K562 (cell line): Measurements from ENCODE around the gene DNER. TPM values are rescaled to one million over a fixed set of nuclear protein-coding genes. Genes with fewer than 3 reads are reported as not detected.

ENCODE experiments used
- ATAC-seq: fragments of 200-7000 bp; cut with Tn5 transposase; 3 replicates; pipeline ENCODE4 v1.9.1; 2020; ENCODE audit warnings: moderate library complexity
- BruUV-seq: library from RNA; stranded (reverse); fragments of 400-500 nt; replicated peaks from 2 replicates; lab custom pipeline; 2021; lab: Mats Ljungman, UMichigan
- CTCF ChIA-PET: fragments of 300-600 bp; formaldehyde crosslinking; extraction: SDS; loops from one replicate; lab custom pipeline; 2021; ENCODE audit warnings: low intra/inter-chr PET ratio; lab: Yijun Ruan, JAX
- POLR2A ChIA-PET: fragments of 300-600, 350-650 bp; sonication (Branson Sonifier 250); formaldehyde crosslinking; extraction: SDS; loops from one replicate; lab custom pipeline; 2021; ENCODE audit warnings: antibody characterized with exemption, inconsistent platforms; lab: Yijun Ruan, JAX
- DNase-seq, 4 experiments: peaks; one replicate each; pipeline versions ENCODE4 v3.0.0 to v3.0.0-alpha.2; 2011 to 2018; ENCODE audit warnings: low spot score in 3 of 4, mixed read lengths in 3 of 4; ENCODE audit errors: extremely low read depth in 1 of 4
- FAIRE-seq: peaks from 2 replicates; lab custom pipeline; 2011; peaks lifted over from hg19 to GRCh38; lab: Jason Lieb, UNC
- H2AFZ ChIP-seq: 2 replicates; pipeline ENCODE4 v1.6.0; 2011; ENCODE audit warnings: low read depth, low read length, control low read depth, inconsistent platforms
- H3K27ac ChIP-seq: fragments of 200-600 bp; 3 replicates; pipeline ENCODE4 v1.8.0; 2011; ENCODE audit warnings: low read depth, mild to moderate bottlenecking, control low read depth, inconsistent platforms, low read length, moderate library complexity, mixed read lengths; ENCODE audit errors: extremely low read depth
- H3K27me3 ChIP-seq, 2 experiments: fragments of 300-600 bp in 1 of 2; 2 replicates in 1 of 2; 3 replicates in 1 of 2; pipeline versions ENCODE4 v1.6.0 to v1.8.0; 2011; ENCODE audit warnings: inconsistent platforms in 2 of 2, low read length in 2 of 2, mild to moderate bottlenecking in 1 of 2, mixed read lengths in 1 of 2, moderate library complexity in 1 of 2; ENCODE audit not compliant: control insufficient read depth in 2 of 2, insufficient read depth in 2 of 2
- H3K36me3 ChIP-seq: fragments of 300-600 bp; 3 replicates; pipeline ENCODE4 v1.8.0; 2011; ENCODE audit warnings: mild to moderate bottlenecking, low read length, inconsistent platforms; ENCODE audit not compliant: control insufficient read depth, insufficient read depth
- H3K4me1 ChIP-seq, 2 experiments: fragments of 200-600 bp in 1 of 2; replicated peaks in 1 of 2; 2 replicates in 1 of 2; 3 replicates in 1 of 2; pipeline versions ENCODE4 v1.5.1 to v1.8.0; 2011; ENCODE audit warnings: inconsistent platforms in 2 of 2, low read length in 2 of 2, mild to moderate bottlenecking in 1 of 2, mixed read lengths in 1 of 2, moderate library complexity in 1 of 2; ENCODE audit not compliant: control insufficient read depth in 2 of 2, insufficient read depth in 2 of 2
- H3K4me2 ChIP-seq: 2 replicates; pipeline ENCODE4 v1.6.1; 2011; ENCODE audit warnings: low read length, control low read depth, inconsistent platforms, mixed read lengths; ENCODE audit not compliant: insufficient read depth
- H3K4me3 ChIP-seq: fragments of 200-600 bp; sonication (generic), shearing (Covaris generic); 2 replicates; pipeline ENCODE4 v1.5.1; 2016; ENCODE audit warnings: control low read depth, inconsistent platforms
- H3K79me2 ChIP-seq: fragments of 200-600 bp; 3 replicates; pipeline ENCODE4 v1.8.0; 2011; ENCODE audit warnings: low read length, inconsistent platforms; ENCODE audit not compliant: control insufficient read depth, insufficient read depth
- H3K9ac ChIP-seq, 2 experiments: 2 replicates each; pipeline versions ENCODE4 v1.6.0 to v1.6.1; 2011; ENCODE audit warnings: low read depth in 2 of 2, low read length in 2 of 2, control low read depth in 1 of 2, inconsistent platforms in 1 of 2, mild to moderate bottlenecking in 1 of 2, mixed read lengths in 1 of 2; ENCODE audit not compliant: insufficient read depth in 1 of 2
- H3K9me1 ChIP-seq: one replicate; pipeline ENCODE4 v1.6.0; 2011; ENCODE audit warnings: inconsistent platforms, mild to moderate bottlenecking, low read length, moderate library complexity; ENCODE audit not compliant: control insufficient read depth, insufficient read depth
- H3K9me3 ChIP-seq: replicated peaks from 2 replicates; pipeline ENCODE4 v1.5.1; 2011; ENCODE audit warnings: low read depth, low read length, inconsistent platforms; ENCODE audit not compliant: control insufficient read depth, insufficient read depth
- H4K20me1 ChIP-seq: replicated peaks from 2 replicates; pipeline ENCODE4 v1.6.1; 2011; ENCODE audit warnings: low read length, inconsistent platforms, mixed read lengths; ENCODE audit not compliant: control insufficient read depth, insufficient read depth
- CBFA2T2 ChIP-seq: fragments of 450-650 bp; conservative IDR thresholded peaks from 2 replicates; pipeline ENCODE4 v1.6.1; 2017; ENCODE audit warnings: mild to moderate bottlenecking
- FOXJ2 ChIP-seq: fragments of 200-800 bp; sonication (Bioruptor generic); IDR thresholded peaks from 2 replicates; pipeline ENCODE4 v1.6.1; 2016; ENCODE audit warnings: missing genetic modification characterization, missing compliant biosample characterization
- NFRKB ChIP-seq: fragments of 450-650 bp; IDR thresholded peaks from 2 replicates; pipeline ENCODE4 v1.6.1; 2016; ENCODE audit warnings: low read depth
- NR1H2 ChIP-seq: sonication (generic); formaldehyde crosslinking; IDR thresholded peaks from 2 replicates; pipeline ENCODE4 v1.4.0; 2020; ENCODE audit warnings: mild to moderate bottlenecking, missing genetic modification reagents
- NUFIP1 ChIP-seq: fragments of 450-650 bp; IDR thresholded peaks from 2 replicates; pipeline ENCODE4 v1.6.1; 2018; ENCODE audit not compliant: partially characterized antibody
- PHB2 ChIP-seq: fragments of 450-650 bp; IDR thresholded peaks from 2 replicates; pipeline ENCODE4 v1.6.1; 2017; ENCODE audit warnings: low read depth
- SP1 ChIP-seq: sonication (generic); formaldehyde crosslinking; IDR thresholded peaks from 2 replicates; pipeline ENCODE4 v1.8.1; 2022; ENCODE audit warnings: mild to moderate bottlenecking, missing genetic modification reagents
- ZBTB17 ChIP-seq: fragments of 450-650 bp; formaldehyde crosslinking; IDR thresholded peaks from 2 replicates; pipeline ENCODE4 v1.4.0; 2020; ENCODE audit warnings: mild to moderate bottlenecking
- ZBTB8A ChIP-seq: fragments of 450-650 bp; IDR thresholded peaks from 2 replicates; pipeline ENCODE4 v1.6.1; 2018; ENCODE audit warnings: mild to moderate bottlenecking, moderate library complexity; ENCODE audit not compliant: partially characterized antibody
- ZEB2 ChIP-seq: fragments of 450-650 bp; IDR thresholded peaks from 2 replicates; pipeline ENCODE4 v1.6.1; 2016
- ZNF584 ChIP-seq: fragments of 200-800 bp; sonication (Bioruptor generic); IDR thresholded peaks from 2 replicates; pipeline ENCODE4 v1.6.1; 2016; ENCODE audit warnings: low read depth, mild to moderate bottlenecking, missing genetic modification characterization, missing compliant biosample characterization
- WGBS: fragments of 100-300 bp; shearing (Covaris generic); methylation state at CpG from one replicate; pipeline ENCODE4 v1.1.6; 2016; ENCODE audit warnings: low coverage, mixed read lengths; ENCODE audit not compliant: insufficient coverage; ENCODE audit errors: missing lambda C conversion rate; 5-methylcytosine and 5-hydroxymethylcytosine counted together
- in situ Hi-C: fragments of 300-500 bp; cut with MboI; formaldehyde crosslinking; loops from 4 replicates; pipeline ENCODE4 v1.15.0; 2018; ENCODE audit warnings: inconsistent platforms, mixed read lengths
- intact Hi-C: fragments of 100-400 bp; cut with micrococcal nuclease; formaldehyde crosslinking; loops from 2 replicates; pipeline ENCODE4 v1.14.2; 2022
- polyA plus RNA-seq, 8 experiments: library from polyadenylated mRNA; depleted of rRNA in 4 of 8; stranded (reverse) in 5 of 8; unstranded in 3 of 8; fragments of >200 nt; fragmentation: Nextera tagmentation in 2 of 8; fragmentation: Illumina TruSeq in 1 of 8; extraction: Ambion mirVana in 2 of 8; extraction: Trizol in 1 of 8; gene quantifications; 2 replicates each; pipeline versions ENCODE4 v1.2.1 to v1.2.3, GENCODE V29; 2011 to 2014; ENCODE audit warnings: inconsistent platforms in 1 of 8, missing spikeins in 1 of 8
- total RNA-seq, 7 experiments: library from RNA; depleted of rRNA in 6 of 7; stranded (reverse); fragments of >200 nt in 6 of 7; fragmentation: Illumina TruSeq in 2 of 7; extraction: Trizol in 2 of 7; gene quantifications; 2 replicates each; pipeline versions ENCODE4 v1.2.1 to v1.2.3, GENCODE V29; 2011 to 2021; ENCODE audit warnings: low replicate concordance in 1 of 7
- TF ChIP-seq, protein P1 (sequence below): sonication (generic); formaldehyde crosslinking; IDR thresholded peaks from 2 replicates; pipeline ENCODE4 v1.8.0; 2022; ENCODE audit warnings: missing genetic modification reagents, mild to moderate bottlenecking, borderline replicate concordance
- TF ChIP-seq, protein P2 (sequence below): fragments of 450-650 bp; IDR thresholded peaks from 2 replicates; pipeline ENCODE4 v1.6.1; 2016; ENCODE audit warnings: missing biosample characterization, missing genetic modification characterization
- TF ChIP-seq, protein P3 (sequence below), 2 experiments: fragments of 450-650 bp; conservative IDR thresholded peaks; 2 replicates each; pipeline ENCODE4 v1.6.1; 2017; ENCODE audit warnings: mild to moderate bottlenecking in 2 of 2, moderate library complexity in 2 of 2
- TF ChIP-seq, protein P4 (sequence below): fragments of 250-450 bp; sonication (Bioruptor Pico); IDR thresholded peaks from 2 replicates; pipeline ENCODE4 v1.4.0; 2020; ENCODE audit warnings: mild to moderate bottlenecking, moderate library complexity, borderline replicate concordance
- TF ChIP-seq, protein P5 (sequence below): sonication (generic); formaldehyde crosslinking; IDR thresholded peaks from 2 replicates; pipeline ENCODE4 v1.8.0; 2022; ENCODE audit warnings: mild to moderate bottlenecking, missing genetic modification reagents

DNER gene
- total and polyA plus RNA-seq, 9 of the 15 experiments (the other 6 are each of a cell fraction or from before 2014, with no cell fraction given): not detected

DNA sequence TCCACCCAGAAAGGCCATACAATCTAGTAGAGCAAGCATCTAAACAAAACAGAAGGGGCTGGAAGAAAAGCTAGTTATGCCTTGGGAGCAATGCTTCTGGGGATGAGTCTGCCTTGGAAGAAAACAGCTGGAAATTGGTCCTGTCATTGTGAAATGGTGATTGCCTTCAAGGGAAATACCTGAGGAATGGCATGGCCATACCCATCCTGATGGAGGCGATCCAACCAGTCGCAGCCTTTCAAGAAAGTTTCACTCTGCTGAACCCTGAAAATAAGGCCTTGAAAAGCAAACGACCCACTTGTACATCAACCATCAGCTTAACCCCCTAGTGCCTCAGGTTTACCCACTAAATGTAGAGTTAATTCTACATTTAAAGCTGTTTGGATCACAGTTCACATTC, 370.7 kb downstream of the DNER start:
- Histone ChIP-seq H3K36me3 (no peaks in the 10 kb centered on the region), H3K27me3 (no peaks in the 10 kb centered on the region), H3K4me2 (no peak overlapping the region), H3K79me2 (no peaks in the 10 kb centered on the region), H3K27ac (no peak overlapping the region), H3K9me1 (no peaks in the 10 kb centered on the region), H3K4me3 (no peak overlapping the region), H3K9me3 (no peaks in the 10 kb centered on the region), H2AFZ (no peak overlapping the region), H3K9ac (no peak overlapping the region), H3K4me1 (no peaks in the 10 kb centered on the region), H4K20me1 (no peaks in the 10 kb centered on the region)
- in situ Hi-C loops (no loop called here), intact Hi-C loops (no loop called here)
- ChIA-PET CTCF (no interaction called here), POLR2A (no interaction called here)
- no TSS peak for BruUV-seq
- ATAC-seq (no peak), FAIRE-seq (no peak), DNase-seq (no peak)
- 0% methylated on average over 2 of the region's 3 CpGs for WGBS
- TF ChIP-seq NR1H2 (CRISPR knock-in tag) (no peak), PHB2 (no peak), CBFA2T2 (no peak), NFRKB (no peak), ZNF584 (CRISPR knock-in tag) (no peak), FOXJ2 (tag) (no peak), ZBTB17 (CRISPR knock-in tag) (no peak), SP1 (CRISPR knock-in tag) (no peak), ZEB2 (no peak), NUFIP1 (no peak), ZBTB8A (no peak)
- TF ChIP-seq, protein P1, sequence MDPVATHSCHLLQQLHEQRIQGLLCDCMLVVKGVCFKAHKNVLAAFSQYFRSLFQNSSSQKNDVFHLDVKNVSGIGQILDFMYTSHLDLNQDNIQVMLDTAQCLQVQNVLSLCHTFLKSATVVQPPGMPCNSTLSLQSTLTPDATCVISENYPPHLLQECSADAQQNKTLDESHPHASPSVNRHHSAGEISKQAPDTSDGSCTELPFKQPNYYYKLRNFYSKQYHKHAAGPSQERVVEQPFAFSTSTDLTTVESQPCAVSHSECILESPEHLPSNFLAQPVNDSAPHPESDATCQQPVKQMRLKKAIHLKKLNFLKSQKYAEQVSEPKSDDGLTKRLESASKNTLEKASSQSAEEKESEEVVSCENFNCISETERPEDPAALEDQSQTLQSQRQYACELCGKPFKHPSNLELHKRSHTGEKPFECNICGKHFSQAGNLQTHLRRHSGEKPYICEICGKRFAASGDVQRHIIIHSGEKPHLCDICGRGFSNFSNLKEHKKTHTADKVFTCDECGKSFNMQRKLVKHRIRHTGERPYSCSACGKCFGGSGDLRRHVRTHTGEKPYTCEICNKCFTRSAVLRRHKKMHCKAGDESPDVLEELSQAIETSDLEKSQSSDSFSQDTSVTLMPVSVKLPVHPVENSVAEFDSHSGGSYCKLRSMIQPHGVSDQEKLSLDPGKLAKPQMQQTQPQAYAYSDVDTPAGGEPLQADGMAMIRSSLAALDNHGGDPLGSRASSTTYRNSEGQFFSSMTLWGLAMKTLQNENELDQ (CRISPR knock-in tag): no peak
- TF ChIP-seq, protein P2, sequence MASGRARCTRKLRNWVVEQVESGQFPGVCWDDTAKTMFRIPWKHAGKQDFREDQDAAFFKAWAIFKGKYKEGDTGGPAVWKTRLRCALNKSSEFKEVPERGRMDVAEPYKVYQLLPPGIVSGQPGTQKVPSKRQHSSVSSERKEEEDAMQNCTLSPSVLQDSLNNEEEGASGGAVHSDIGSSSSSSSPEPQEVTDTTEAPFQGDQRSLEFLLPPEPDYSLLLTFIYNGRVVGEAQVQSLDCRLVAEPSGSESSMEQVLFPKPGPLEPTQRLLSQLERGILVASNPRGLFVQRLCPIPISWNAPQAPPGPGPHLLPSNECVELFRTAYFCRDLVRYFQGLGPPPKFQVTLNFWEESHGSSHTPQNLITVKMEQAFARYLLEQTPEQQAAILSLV (tag): no peak
- TF ChIP-seq, protein P3, sequence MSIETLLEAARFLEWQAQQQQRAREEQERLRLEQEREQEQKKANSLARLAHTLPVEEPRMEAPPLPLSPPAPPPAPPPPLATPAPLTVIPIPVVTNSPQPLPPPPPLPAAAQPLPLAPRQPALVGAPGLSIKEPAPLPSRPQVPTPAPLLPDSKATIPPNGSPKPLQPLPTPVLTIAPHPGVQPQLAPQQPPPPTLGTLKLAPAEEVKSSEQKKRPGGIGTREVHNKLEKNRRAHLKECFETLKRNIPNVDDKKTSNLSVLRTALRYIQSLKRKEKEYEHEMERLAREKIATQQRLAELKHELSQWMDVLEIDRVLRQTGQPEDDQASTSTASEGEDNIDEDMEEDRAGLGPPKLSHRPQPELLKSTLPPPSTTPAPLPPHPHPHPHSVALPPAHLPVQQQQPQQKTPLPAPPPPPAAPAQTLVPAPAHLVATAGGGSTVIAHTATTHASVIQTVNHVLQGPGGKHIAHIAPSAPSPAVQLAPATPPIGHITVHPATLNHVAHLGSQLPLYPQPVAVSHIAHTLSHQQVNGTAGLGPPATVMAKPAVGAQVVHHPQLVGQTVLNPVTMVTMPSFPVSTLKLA (conservative IDR thresholded peaks at IDR 0.05): no peak
- TF ChIP-seq, protein P4, sequence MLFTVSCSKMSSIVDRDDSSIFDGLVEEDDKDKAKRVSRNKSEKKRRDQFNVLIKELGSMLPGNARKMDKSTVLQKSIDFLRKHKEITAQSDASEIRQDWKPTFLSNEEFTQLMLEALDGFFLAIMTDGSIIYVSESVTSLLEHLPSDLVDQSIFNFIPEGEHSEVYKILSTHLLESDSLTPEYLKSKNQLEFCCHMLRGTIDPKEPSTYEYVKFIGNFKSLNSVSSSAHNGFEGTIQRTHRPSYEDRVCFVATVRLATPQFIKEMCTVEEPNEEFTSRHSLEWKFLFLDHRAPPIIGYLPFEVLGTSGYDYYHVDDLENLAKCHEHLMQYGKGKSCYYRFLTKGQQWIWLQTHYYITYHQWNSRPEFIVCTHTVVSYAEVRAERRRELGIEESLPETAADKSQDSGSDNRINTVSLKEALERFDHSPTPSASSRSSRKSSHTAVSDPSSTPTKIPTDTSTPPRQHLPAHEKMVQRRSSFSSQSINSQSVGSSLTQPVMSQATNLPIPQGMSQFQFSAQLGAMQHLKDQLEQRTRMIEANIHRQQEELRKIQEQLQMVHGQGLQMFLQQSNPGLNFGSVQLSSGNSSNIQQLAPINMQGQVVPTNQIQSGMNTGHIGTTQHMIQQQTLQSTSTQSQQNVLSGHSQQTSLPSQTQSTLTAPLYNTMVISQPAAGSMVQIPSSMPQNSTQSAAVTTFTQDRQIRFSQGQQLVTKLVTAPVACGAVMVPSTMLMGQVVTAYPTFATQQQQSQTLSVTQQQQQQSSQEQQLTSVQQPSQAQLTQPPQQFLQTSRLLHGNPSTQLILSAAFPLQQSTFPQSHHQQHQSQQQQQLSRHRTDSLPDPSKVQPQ: no peak
- TF ChIP-seq, protein P5, sequence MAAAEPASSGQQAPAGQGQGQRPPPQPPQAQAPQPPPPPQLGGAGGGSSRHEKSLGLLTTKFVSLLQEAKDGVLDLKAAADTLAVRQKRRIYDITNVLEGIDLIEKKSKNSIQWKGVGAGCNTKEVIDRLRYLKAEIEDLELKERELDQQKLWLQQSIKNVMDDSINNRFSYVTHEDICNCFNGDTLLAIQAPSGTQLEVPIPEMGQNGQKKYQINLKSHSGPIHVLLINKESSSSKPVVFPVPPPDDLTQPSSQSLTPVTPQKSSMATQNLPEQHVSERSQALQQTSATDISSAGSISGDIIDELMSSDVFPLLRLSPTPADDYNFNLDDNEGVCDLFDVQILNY (CRISPR knock-in tag): no peak
